Activated naive CD4-positive, alpha-beta T cell treated with anti-CD3 and anti-CD28 coated beads for 36 hours (primary cell): Measurements from ENCODE around the gene ATXN7L1. TPM values are rescaled to one million over a fixed set of nuclear protein-coding genes. Genes with fewer than 3 reads are reported as not detected.

Source experiments
- CTCF ChIA-PET: fragments of 350-600 bp; sonication (Branson Sonifier 250); formaldehyde crosslinking; loops from one replicate; lab custom pipeline; 2021; ENCODE audit warnings: antibody characterized with exemption; lab: Charles Lee
- DNase-seq: peaks from one replicate; pipeline ENCODE4 v3.0.0-alpha.2; 2020
- H3K27ac Mint-ChIP-seq: one replicate; pipeline ENCODE4 v1.8.0; 2021; ENCODE audit warnings: mild to moderate bottlenecking, mixed read lengths
- H3K27me3 Mint-ChIP-seq: one replicate; pipeline ENCODE4 v1.8.0; 2021; ENCODE audit warnings: low read depth, mixed read lengths
- H3K36me3 Mint-ChIP-seq: one replicate; pipeline ENCODE4 v1.8.0; 2021; ENCODE audit warnings: low read depth, mixed read lengths
- H3K4me1 Mint-ChIP-seq: one replicate; pipeline ENCODE4 v1.8.0; 2021; ENCODE audit warnings: low read depth, mixed read lengths
- H3K4me3 Mint-ChIP-seq: one replicate; pipeline ENCODE4 v1.8.0; 2021; ENCODE audit warnings: mild to moderate bottlenecking, moderate library complexity, mixed read lengths
- H3K9me3 Mint-ChIP-seq: one replicate; pipeline ENCODE4 v1.8.0; 2021; ENCODE audit warnings: mixed read lengths
- intact Hi-C: fragments of 100-400 bp; cut with micrococcal nuclease; formaldehyde crosslinking; loops from one replicate; pipeline ENCODE4 v1.15.1; 2023
- total RNA-seq, 2 experiments: library from RNA; stranded (reverse); gene quantifications; one replicate each; pipeline ENCODE4 v1.2.3, GENCODE V29; 2021

Gene ATXN7L1
- total RNA-seq, 2 experiments from 2014 or later, result 8.8 to 9.2 TPM

DNA sequence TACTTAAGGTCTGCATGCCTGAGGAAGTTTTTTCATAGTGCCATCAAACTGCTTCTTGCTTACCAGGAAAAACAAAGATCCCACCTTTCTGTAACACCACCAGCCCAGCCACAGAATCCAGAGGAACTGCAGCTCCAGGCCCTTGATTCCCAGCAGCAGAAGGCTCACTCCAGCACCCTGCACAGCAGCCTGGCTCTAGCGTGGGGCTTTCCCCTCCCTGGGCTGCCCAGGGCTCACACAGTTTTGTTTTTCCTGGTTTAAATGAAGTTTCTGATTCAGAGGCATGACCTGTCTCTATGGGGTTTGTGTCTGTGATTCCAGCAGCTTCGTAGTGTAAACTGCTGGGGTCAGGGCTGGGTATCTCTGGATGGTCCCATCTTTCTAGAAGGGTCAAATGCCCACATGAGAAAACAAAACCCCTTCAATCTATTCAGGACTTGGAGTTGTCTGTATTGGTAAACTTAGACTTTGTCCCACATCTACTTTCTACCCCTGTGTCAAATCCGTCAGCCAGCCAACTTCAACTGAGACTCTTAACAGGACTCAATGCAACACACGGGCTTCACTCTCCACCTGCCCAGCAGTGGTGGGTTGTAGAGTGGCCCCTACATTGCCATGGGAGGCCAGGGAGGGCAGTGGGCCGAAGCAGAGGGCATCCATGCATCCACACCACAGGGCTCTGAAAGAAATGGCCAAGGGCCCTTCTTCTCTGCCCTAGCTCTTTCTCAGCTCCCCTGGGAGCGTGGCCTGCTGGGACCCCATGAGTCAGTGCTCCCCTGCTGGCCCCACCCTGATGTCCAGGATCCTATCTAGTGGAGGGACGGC, 73.6 kb downstream of the ATXN7L1 start:
- Mint-ChIP-seq H3K27ac (no peak overlapping the region), H3K36me3 (no peaks in the 10 kb centered on the region), H3K9me3 (no peaks in the 10 kb centered on the region), H3K4me3 (no peak overlapping the region), H3K27me3 (peaks cover 3% of the 10 kb centered on the region), H3K4me1 (peaks cover 48% of the 10 kb centered on the region)
- no peak for DNase-seq
- intact Hi-C loops, result no loop called here
- CTCF ChIA-PET, result interaction anchor here (1.8 kb wide), 1 partner anchor 146 kb away, joined by 4 read pairs; no protein-coding TSS in a partner anchor

DNA sequence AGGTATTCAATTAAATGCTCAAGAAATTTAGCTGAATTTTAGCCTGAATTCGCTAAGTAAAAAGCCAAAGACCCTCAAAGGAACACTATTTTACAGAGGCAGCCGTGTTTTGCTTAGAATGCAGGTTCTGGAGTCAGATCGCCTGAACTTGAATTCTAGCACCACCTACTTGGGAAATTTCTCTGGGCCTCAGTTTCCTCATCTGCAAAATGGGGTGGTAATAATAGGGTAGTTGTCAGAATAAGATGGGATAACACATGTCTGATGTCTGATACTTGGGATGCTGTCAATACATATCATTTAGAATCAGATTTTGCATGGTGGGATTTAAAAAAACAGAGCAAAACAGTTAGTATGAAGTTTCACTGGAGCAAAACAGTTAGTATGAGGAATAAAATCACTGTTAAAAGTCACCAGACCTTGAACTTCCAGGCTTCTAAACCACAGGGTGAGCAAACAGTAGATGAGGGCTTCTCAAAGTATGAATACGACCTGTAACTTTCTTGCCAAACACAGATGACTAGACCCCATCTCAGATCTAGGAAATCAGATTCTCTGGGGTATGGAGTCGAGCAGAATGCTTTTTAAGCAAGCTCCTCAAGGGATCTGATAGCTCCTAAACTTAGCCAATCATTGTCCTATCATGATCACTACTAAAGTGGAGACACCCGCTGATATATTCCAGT, 75.4 kb downstream of the ATXN7L1 start:
- H3K9me3 Mint-ChIP-seq, result no peaks in the 10 kb centered on the region
- DNase-seq, result no peak
- no peak overlapping the region for H3K4me3 Mint-ChIP-seq
- H3K36me3 Mint-ChIP-seq, result peaks cover 2% of the 10 kb centered on the region
- H3K27ac Mint-ChIP-seq, result no peak overlapping the region
- H3K4me1 Mint-ChIP-seq, result peaks cover 32% of the 10 kb centered on the region
- intact Hi-C loops, result loop anchor here (1.0 kb wide), 1 partner anchor 8 kb away; no protein-coding TSS in a partner anchor
- peaks cover 3% of the 10 kb centered on the region for H3K27me3 Mint-ChIP-seq
- CTCF ChIA-PET, result interaction anchor here (0.6 to 1.3 kb wide), 4 partner anchors 35 to 896 kb away, joined by 3 read pairs; no protein-coding TSS in a partner anchor

DNA sequence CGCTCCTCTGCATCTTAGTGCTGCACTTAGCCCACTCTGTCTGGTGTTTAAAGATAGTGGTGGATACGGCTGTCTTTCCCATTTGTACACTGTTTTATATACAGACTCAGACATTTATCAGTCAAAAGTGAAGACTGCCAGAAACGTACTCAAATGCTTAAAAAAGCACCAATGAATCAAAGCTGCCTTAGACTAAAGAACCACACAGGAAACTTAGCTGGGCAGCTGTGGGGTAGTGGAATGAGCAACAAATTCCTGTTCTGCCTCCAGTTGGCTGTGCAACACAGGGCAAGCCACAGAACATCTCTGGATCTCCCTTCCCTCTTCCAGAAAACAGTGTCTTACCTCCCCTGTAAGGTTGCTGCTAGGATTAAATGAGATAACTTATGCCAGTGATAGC, 76.0 kb downstream of the ATXN7L1 start:
- peak; percentile 62 for DNase-seq

DNA sequence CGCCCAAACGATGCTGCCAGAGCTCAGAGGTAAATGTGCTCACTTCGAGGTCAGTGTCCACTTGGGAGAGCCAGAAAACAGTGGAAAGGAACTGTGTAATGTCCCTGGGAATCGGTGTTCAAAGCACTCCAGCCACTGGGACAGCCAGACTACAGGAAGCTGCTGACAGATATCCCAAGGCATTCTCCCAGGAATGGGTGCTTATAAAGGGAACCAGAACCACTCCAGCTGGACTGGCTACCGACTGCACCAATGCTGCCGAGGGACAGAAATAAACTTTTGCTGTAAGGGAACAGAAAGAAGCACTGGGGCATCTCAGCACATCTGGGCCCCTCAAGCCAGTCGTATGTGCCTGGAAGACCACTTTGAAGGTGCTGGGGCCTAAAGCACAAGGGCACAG, 76.7 kb downstream of the ATXN7L1 start:
- Mint-ChIP-seq H3K4me1 (peaks cover 24% of the 10 kb centered on the region), H3K4me3 (no peak overlapping the region), H3K36me3 (peaks cover 2% of the 10 kb centered on the region), H3K9me3 (no peaks in the 10 kb centered on the region), H3K27me3 (peaks cover under 1% of the 10 kb centered on the region), H3K27ac (no peak overlapping the region)
- intact Hi-C loops, result loop anchor here (1.0 kb wide), 1 partner anchor 10 kb away; no protein-coding TSS in a partner anchor
- no peak for DNase-seq
- CTCF ChIA-PET, result interaction anchor here (1.1 to 1.4 kb wide), 3 partner anchors 34 to 75 kb away, joined by 3 to 4 read pairs (median 3); no protein-coding TSS in a partner anchor

More for the DNA sequence above, 76.0 kb downstream of the ATXN7L1 start:
- H3K27ac Mint-ChIP-seq, result no peak overlapping the region
- CTCF ChIA-PET, result interaction anchor here (0.7 to 1.4 kb wide), 3 partner anchors 34 to 40 kb away, joined by 3 read pairs; no protein-coding TSS in a partner anchor
- intact Hi-C loops, result loop anchor here (1.0 kb wide), 1 partner anchor 9 kb away; no protein-coding TSS in a partner anchor
- no peak overlapping the region for H3K4me3 Mint-ChIP-seq
- peaks cover 2% of the 10 kb centered on the region for H3K36me3 Mint-ChIP-seq
- H3K4me1 Mint-ChIP-seq, result peaks cover 27% of the 10 kb centered on the region
- H3K9me3 Mint-ChIP-seq, result no peaks in the 10 kb centered on the region
- H3K27me3 Mint-ChIP-seq, result peaks cover 3% of the 10 kb centered on the region

DNA sequence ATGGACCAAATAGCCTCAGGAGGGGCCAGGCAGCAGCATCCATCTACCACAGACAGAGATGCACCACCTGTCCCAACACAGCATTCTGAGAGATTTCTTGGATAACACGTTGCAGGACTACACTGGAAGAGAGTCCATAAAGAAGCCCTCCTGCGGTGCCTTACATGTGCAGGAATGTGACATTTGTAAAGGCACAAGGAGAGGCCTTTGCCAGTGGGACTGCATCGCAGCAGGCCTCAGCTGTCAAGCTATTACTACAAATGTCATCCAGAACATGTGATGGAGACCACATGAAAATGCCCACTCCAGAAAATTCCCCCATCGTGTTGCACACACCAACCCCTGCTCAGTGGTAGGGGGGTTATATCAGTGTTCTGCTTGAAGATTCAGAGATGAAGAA, 77.4 kb downstream of the ATXN7L1 start:
- Mint-ChIP-seq H3K9me3 (no peaks in the 10 kb centered on the region), H3K4me1 (peaks cover 24% of the 10 kb centered on the region), H3K27ac (no peak overlapping the region), H3K4me3 (no peak overlapping the region), H3K36me3 (peaks cover 2% of the 10 kb centered on the region), H3K27me3 (no peaks in the 10 kb centered on the region)
- intact Hi-C loops, result no loop called here
- no peak for DNase-seq
- CTCF ChIA-PET, result interaction anchor here (1.1 to 1.4 kb wide), 3 partner anchors 33 to 80 kb away, joined by 3 to 4 read pairs (median 3); no protein-coding TSS in a partner anchor

DNA sequence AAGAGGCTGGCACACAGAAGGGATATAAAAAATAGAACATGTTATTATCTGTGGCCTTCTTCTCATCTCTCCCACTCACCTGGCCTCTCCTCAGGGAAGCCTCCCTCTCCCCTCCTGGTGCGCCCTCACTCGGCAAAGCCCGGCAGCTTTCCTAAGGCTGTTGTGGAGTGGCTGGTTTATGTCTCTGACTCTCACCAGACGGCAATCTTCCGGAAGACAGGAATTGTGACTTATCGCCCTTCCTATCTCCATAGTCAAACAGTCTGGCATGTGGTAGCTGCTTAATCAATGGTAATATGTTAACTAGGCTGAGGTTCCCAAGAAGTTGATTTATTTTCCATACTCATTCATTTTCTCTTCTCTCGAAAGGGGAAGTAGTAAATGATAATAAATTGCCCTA, 78.7 kb downstream of the ATXN7L1 start:
- DNase-seq, result no peak
- CTCF ChIA-PET, result interaction anchor here (1.0 to 1.5 kb wide), 2 partner anchors 9 to 245 kb away, joined by 3 read pairs; no protein-coding TSS in a partner anchor
- no peaks in the 10 kb centered on the region for H3K27me3 Mint-ChIP-seq
- no peaks in the 10 kb centered on the region for H3K9me3 Mint-ChIP-seq
- peaks cover 2% of the 10 kb centered on the region for H3K36me3 Mint-ChIP-seq
- no peak overlapping the region for H3K27ac Mint-ChIP-seq
- H3K4me3 Mint-ChIP-seq, result no peak overlapping the region
- intact Hi-C loops, result no loop called here
- peaks cover 21% of the 10 kb centered on the region for H3K4me1 Mint-ChIP-seq

DNA sequence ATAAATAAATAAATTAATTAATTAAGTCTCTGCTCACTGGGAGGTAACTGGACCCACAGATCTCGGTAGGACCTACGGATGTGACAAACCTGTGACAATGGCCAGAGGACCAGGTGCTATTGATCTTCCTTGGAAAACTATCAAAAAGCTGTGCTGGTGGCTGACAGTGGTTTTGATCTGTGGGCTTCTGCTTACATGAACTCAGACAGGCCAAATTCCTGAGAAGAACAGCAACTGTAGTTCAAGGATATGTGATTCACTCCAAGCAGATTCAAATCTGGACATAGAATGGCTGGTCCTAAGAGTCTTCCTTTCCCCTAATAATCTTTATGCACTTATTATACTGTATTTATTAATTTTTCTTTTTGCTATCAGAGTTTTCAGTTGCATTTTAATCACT, 80.0 kb downstream of the ATXN7L1 start:
- Mint-ChIP-seq H3K27ac (no peak overlapping the region), H3K27me3 (no peaks in the 10 kb centered on the region), H3K36me3 (peaks cover 2% of the 10 kb centered on the region), H3K4me3 (no peak overlapping the region), H3K9me3 (no peaks in the 10 kb centered on the region), H3K4me1 (peaks cover 21% of the 10 kb centered on the region)
- CTCF ChIA-PET, result interaction anchor here (0.8 kb wide), 1 partner anchor 18 kb away, joined by 3 read pairs; no protein-coding TSS in a partner anchor
- intact Hi-C loops, result no loop called here
- DNase-seq, result no peak

DNA sequence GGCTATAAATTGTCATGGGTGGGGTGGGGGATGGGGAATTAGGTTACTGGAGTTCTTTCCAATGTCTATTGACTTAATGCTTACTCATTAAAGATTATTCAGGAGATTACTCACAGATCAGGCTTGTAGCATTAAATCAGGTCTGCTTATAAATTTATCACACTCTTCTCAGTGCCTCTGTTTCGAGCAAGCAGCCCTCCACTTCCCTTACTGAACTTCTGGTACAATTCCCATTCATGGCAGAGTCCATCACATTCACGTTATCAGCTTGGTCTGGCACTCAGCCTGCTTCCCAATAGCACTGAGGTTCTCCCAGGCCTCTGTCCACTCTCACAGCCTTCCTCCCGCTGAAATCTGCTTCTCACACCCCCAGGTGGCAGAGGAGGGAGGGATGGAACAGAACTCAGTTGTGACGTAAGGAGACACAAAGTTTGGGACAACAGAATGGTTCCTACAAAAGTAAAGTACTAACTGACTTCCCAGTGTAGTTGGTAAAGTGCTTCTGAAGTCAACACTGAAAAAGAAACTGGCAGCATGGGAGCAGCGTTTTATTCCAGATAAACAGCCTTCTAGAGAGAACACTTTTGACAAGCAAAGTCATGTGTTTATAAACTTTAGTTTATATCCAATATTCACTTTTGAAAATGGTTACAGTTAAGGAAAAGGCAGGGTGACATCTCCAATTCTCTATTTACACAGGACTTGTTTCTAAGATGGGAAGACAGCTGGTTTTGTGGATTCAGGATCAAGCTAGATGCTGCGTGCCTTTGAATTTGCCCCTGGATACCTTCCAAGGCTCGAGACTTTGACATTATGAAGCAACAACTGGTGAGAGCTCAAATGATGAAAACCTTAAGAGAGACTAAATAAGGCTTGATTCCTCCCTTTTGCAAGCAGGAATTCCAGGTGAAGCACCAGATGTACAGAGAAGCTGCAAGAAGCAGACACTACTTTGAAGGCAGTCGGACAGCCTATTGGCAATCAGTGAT, 81.4 kb downstream of the ATXN7L1 start:
- DNase-seq, result no peak
- H3K36me3 Mint-ChIP-seq, result peaks cover 2% of the 10 kb centered on the region
- CTCF ChIA-PET, result interaction anchor here (0.6 kb wide), 1 partner anchor 82 kb away, joined by 3 read pairs; no protein-coding TSS in a partner anchor
- peaks cover 9% of the 10 kb centered on the region for H3K4me1 Mint-ChIP-seq
- intact Hi-C loops, result no loop called here
- H3K27me3 Mint-ChIP-seq, result no peaks in the 10 kb centered on the region
- H3K4me3 Mint-ChIP-seq, result no peak overlapping the region
- no peak overlapping the region for H3K27ac Mint-ChIP-seq
- no peaks in the 10 kb centered on the region for H3K9me3 Mint-ChIP-seq

DNA sequence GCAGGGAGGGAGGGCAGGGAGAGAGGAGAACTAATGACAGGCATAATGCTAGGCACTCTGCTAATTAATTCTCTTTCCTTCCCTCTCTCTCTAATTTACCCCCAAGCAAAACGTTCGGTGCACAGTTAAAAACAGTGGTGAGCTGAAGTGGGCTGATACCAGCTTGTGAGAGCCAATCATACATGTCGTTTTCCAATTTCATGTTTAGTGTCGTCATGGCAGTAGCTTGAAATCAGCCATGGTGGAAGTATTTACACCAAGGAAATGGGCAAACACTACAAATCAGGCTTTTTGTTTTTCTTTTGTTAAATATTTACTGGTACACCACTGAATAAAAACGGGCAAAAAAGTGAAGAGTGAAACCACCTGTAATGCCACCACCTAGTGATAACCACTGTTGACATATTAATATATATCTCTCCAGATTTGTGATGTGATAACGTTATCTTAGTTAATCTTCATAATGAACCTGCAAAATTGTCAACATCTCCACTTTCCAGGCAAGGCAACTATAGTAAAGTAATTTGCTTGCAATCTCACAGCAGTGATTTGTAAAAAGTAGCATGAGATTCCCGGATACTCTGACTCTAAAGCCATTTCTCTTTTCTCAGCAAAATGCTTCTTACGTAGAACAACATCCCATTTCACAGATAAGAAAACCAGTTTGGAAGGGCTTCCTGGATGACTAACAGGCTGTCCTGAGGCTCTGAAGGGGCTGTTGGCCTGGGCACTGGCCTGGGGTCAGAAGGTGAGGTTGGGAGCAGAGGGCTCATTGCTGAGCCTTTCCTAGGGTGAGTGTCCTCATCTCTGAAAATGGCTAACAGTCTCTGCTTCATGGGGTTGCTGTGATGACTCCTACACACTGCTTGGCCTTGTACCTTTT, 83.7 kb downstream of the ATXN7L1 start:
- no peak overlapping the region for H3K27ac Mint-ChIP-seq
- no peak for DNase-seq
- H3K36me3 Mint-ChIP-seq, result peaks cover 3% of the 10 kb centered on the region
- H3K9me3 Mint-ChIP-seq, result no peaks in the 10 kb centered on the region
- H3K4me1 Mint-ChIP-seq, result peaks cover 3% of the 10 kb centered on the region
- H3K27me3 Mint-ChIP-seq, result no peaks in the 10 kb centered on the region
- intact Hi-C loops, result no loop called here
- H3K4me3 Mint-ChIP-seq, result no peak overlapping the region
- CTCF ChIA-PET, result no interaction called here

DNA sequence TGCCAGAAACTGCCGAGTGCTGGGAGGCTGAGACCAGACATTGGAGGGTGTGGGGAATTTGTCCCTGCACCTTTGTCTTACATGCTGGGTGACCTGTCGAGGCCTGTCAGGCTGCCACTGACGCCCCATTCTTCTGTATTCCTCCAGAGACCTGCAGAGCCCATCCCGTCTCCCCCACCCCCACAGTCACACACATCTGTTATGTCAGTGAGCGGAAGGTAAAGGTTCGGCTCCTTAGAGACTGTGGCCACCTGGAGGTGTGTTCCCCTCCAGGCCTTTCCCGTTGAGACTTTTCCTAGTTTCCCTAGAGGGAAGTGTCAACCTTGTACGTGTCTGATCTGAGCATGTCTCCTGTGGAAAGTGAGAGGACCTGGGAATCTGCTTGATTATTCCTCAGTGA, 84.5 kb downstream of the ATXN7L1 start:
- intact Hi-C loops, result no loop called here

DNA sequence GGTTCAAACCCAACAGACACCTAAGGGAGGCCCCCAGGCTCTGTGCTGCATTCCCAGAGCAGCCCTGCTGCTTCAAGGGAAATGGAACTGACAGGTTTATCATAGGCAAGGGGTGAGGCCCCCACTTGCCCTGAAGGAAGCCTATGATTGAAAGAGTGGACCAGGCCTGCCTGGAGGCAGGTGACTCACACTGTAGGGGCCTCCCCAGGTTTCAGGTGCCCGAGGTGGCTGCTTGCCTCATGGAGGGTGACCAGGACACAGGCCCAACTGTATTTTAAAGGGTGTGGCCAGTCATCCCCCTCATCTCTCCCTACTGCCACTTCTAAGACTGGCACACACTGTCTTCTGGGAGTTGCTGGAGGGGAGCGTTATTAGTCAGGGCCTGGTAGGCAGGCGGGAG, 85.4 kb downstream of the ATXN7L1 start:
- Mint-ChIP-seq H3K36me3 (peaks cover 1% of the 10 kb centered on the region), H3K4me1 (no peaks in the 10 kb centered on the region), H3K27me3 (no peaks in the 10 kb centered on the region), H3K9me3 (no peaks in the 10 kb centered on the region), H3K4me3 (no peak overlapping the region), H3K27ac (no peak overlapping the region)
- no peak for DNase-seq
- intact Hi-C loops, result no loop called here
- CTCF ChIA-PET, result no interaction called here

More for the DNA sequence above, 84.5 kb downstream of the ATXN7L1 start:
- CTCF ChIA-PET, result no interaction called here
- H3K9me3 Mint-ChIP-seq, result no peaks in the 10 kb centered on the region
- no peaks in the 10 kb centered on the region for H3K27me3 Mint-ChIP-seq
- no peak overlapping the region for H3K27ac Mint-ChIP-seq
- no peak overlapping the region for H3K4me3 Mint-ChIP-seq
- H3K4me1 Mint-ChIP-seq, result peaks cover 3% of the 10 kb centered on the region
- peaks cover 1% of the 10 kb centered on the region for H3K36me3 Mint-ChIP-seq
- DNase-seq, result no peak
